Activated naive CD8-positive, alpha-beta T cell treated with anti-CD3 and anti-CD28 coated beads, Interleukin-2, amount 10 ng/mL, durations not matched to agents 7 days and 5 days (primary cell): ENCODE results near the gene GTSE1. TPM values are rescaled to one million over a fixed set of nuclear protein-coding genes. Genes with fewer than 3 reads are reported as not detected.

Source experiments
- ATAC-seq: fragments of 150-1000 bp; cut with Tn5 transposase; one replicate; pipeline ENCODE4 v1.10.0; 2021; ENCODE audit warnings: low read depth, moderate library complexity
- POLR2A ChIA-PET: fragments of 350-600 bp; sonication (Branson Sonifier 250); formaldehyde crosslinking; loops from one replicate; lab custom pipeline; 2021; ENCODE audit warnings: antibody characterized with exemption; lab: Charles Lee
- DNase-seq: peaks from one replicate; pipeline ENCODE4 v3.0.0; 2021
- H3K27ac Mint-ChIP-seq: one replicate; pipeline ENCODE4 v1.8.0; 2022; ENCODE audit warnings: mild to moderate bottlenecking, mixed read lengths
- H3K27me3 Mint-ChIP-seq: one replicate; pipeline ENCODE4 v1.8.0; 2022; ENCODE audit warnings: mild to moderate bottlenecking, moderate library complexity, mixed read lengths
- H3K36me3 Mint-ChIP-seq: one replicate; pipeline ENCODE4 v1.8.0; 2021; ENCODE audit warnings: mild to moderate bottlenecking, mixed read lengths
- H3K4me1 Mint-ChIP-seq: one replicate; pipeline ENCODE4 v1.8.0; 2021; ENCODE audit warnings: mixed read lengths
- H3K4me3 Mint-ChIP-seq: one replicate; pipeline ENCODE4 v1.8.0; 2022; ENCODE audit warnings: mild to moderate bottlenecking, moderate library complexity, mixed read lengths
- H3K9me3 Mint-ChIP-seq: one replicate; pipeline ENCODE4 v1.8.0; 2021; ENCODE audit warnings: mixed read lengths
- total RNA-seq, 2 experiments: library from RNA; stranded (reverse); gene quantifications; one replicate each; pipeline ENCODE4 v1.2.3, GENCODE V29; 2021

GTSE1 gene
- total RNA-seq, 2 experiments from 2014 or later: 64.9 to 73.8 TPM

GRCh38 chr22:46292173-46292572 lies 4.5 kb upstream of the GTSE1 start:
- no peak overlapping the region for H3K27ac Mint-ChIP-seq
- H3K36me3 Mint-ChIP-seq: peaks cover 46% of the 10 kb centered on the region
- H3K9me3 Mint-ChIP-seq: no peaks in the 10 kb centered on the region
- POLR2A ChIA-PET: no interaction called here
- peaks cover 54% of the 10 kb centered on the region for H3K4me1 Mint-ChIP-seq
- DNase-seq: no peak
- no peak overlapping the region for H3K4me3 Mint-ChIP-seq
- ATAC-seq: no peak
- H3K27me3 Mint-ChIP-seq: no peaks in the 10 kb centered on the region

- H3K27ac Mint-ChIP-seq: peak overlapping the region; percentile 80
- peaks cover 44% of the 10 kb centered on the region for H3K36me3 Mint-ChIP-seq
- H3K4me1 Mint-ChIP-seq: peaks cover 52% of the 10 kb centered on the region
- POLR2A ChIA-PET: no interaction called here
- DNase-seq (no peak), ATAC-seq (no peak)
- no peaks in the 10 kb centered on the region for H3K27me3 Mint-ChIP-seq
- H3K4me3 Mint-ChIP-seq: no peak overlapping the region
- H3K9me3 Mint-ChIP-seq: no peaks in the 10 kb centered on the region
Observed at GRCh38 chr22:46292732-46293131, 3.9 kb upstream of the GTSE1 start.

- POLR2A ChIA-PET: interaction anchor here (0.8 to 1.0 kb wide), 2 partner anchors 43 to 139 kb away, joined by 3 to 4 read pairs; no protein-coding TSS in a partner anchor
- H3K4me3 Mint-ChIP-seq: no peak overlapping the region
- DNase-seq: no peak
Observed at GRCh38 chr22:46293577-46294260, 3.0 kb upstream of the GTSE1 start.

GRCh38 chr22:46294784-46295183 lies 1.9 kb upstream of the GTSE1 start:
- no peaks in the 10 kb centered on the region for H3K27me3 Mint-ChIP-seq
- H3K9me3 Mint-ChIP-seq: no peaks in the 10 kb centered on the region
- DNase-seq (no peak), ATAC-seq (no peak)
- POLR2A ChIA-PET: interaction anchor here (0.9 to 2.6 kb wide), 5 partner anchors 8 to 144 kb away, joined by 3 to 18 read pairs (median 7); partner anchors contain the start of genes PPARA and TTC38
- H3K4me1 Mint-ChIP-seq: peaks cover 53% of the 10 kb centered on the region
- peak overlapping the region; percentile 87 for H3K4me3 Mint-ChIP-seq
- H3K36me3 Mint-ChIP-seq: peaks cover 55% of the 10 kb centered on the region
- peak overlapping the region; percentile 97 for H3K27ac Mint-ChIP-seq

More at GRCh38 chr22:46293577-46294260, 3.0 kb upstream of the GTSE1 start:
- peaks cover 46% of the 10 kb centered on the region for H3K36me3 Mint-ChIP-seq
- no peaks in the 10 kb centered on the region for H3K27me3 Mint-ChIP-seq
- peaks cover 48% of the 10 kb centered on the region for H3K4me1 Mint-ChIP-seq
- ATAC-seq: no peak
- peak overlapping the region; percentile 80 for H3K27ac Mint-ChIP-seq
- no peaks in the 10 kb centered on the region for H3K9me3 Mint-ChIP-seq

- peaks cover 53% of the 10 kb centered on the region for H3K36me3 Mint-ChIP-seq
- H3K27ac Mint-ChIP-seq: peak overlapping the region; percentile 97
- no peaks in the 10 kb centered on the region for H3K9me3 Mint-ChIP-seq
- H3K4me3 Mint-ChIP-seq: peak overlapping the region; percentile 87
- ATAC-seq (no peak), DNase-seq (no peak)
- no peaks in the 10 kb centered on the region for H3K27me3 Mint-ChIP-seq
- POLR2A ChIA-PET: interaction anchor here (0.6 to 2.6 kb wide), 20 partner anchors 9 to 467 kb away, joined by 3 to 18 read pairs (median 4); partner anchors contain the start of genes CDPF1, PPARA, TBC1D22A and TTC38
- H3K4me1 Mint-ChIP-seq: peaks cover 50% of the 10 kb centered on the region
Observed at GRCh38 chr22:46295277-46295971, 1.2 kb upstream of the GTSE1 start.

GRCh38 chr22:46297151-46297812 lies 612 bp downstream of the GTSE1 start:
- Mint-ChIP-seq H3K4me1 (peaks cover 58% of the 10 kb centered on the region), H3K4me3 (peak overlapping the region; percentile 87), H3K27ac (peak overlapping the region; percentile 78), H3K36me3 (peaks cover 44% of the 10 kb centered on the region), H3K27me3 (no peaks in the 10 kb centered on the region), H3K9me3 (no peaks in the 10 kb centered on the region)
- ATAC-seq (peak; percentile 4), DNase-seq (no peak)
- POLR2A ChIA-PET: interaction anchor here (1.2 to 2.6 kb wide), 6 partner anchors 11 to 262 kb away, joined by 3 to 18 read pairs (median 8); partner anchors contain the start of gene CDPF1

- ATAC-seq (no peak), DNase-seq (no peak)
- Mint-ChIP-seq H3K27ac (peak overlapping the region; percentile 21), H3K4me3 (peak overlapping the region; percentile 87), H3K4me1 (peaks cover 56% of the 10 kb centered on the region), H3K36me3 (peaks cover 46% of the 10 kb centered on the region), H3K9me3 (no peaks in the 10 kb centered on the region), H3K27me3 (no peaks in the 10 kb centered on the region)
- POLR2A ChIA-PET: interaction anchor here (0.6 to 0.7 kb wide), 3 partner anchors 16 to 57 kb away, joined by 3 to 4 read pairs (median 3); no protein-coding TSS in a partner anchor
Observed at GRCh38 chr22:46299101-46299500, 2.4 kb downstream of the GTSE1 start.

GRCh38 chr22:46300491-46300890 lies 3.8 kb downstream of the GTSE1 start:
- Mint-ChIP-seq H3K27ac (no peak overlapping the region), H3K9me3 (no peaks in the 10 kb centered on the region), H3K27me3 (no peaks in the 10 kb centered on the region), H3K36me3 (peaks cover 44% of the 10 kb centered on the region), H3K4me3 (peak overlapping the region; percentile 26), H3K4me1 (peaks cover 50% of the 10 kb centered on the region)
- ATAC-seq (no peak), DNase-seq (no peak)
- POLR2A ChIA-PET: interaction anchor here (0.6 to 0.7 kb wide), 2 partner anchors 50 to 577 kb away, joined by 4 to 5 read pairs; partner anchors contain the start of gene CDPF1

- H3K4me3 Mint-ChIP-seq: peak overlapping the region; percentile 18
- H3K9me3 Mint-ChIP-seq: no peaks in the 10 kb centered on the region
- no peaks in the 10 kb centered on the region for H3K27me3 Mint-ChIP-seq
- H3K4me1 Mint-ChIP-seq: peaks cover 42% of the 10 kb centered on the region
- peaks cover 50% of the 10 kb centered on the region for H3K36me3 Mint-ChIP-seq
- DNase-seq (no peak), ATAC-seq (no peak)
- H3K27ac Mint-ChIP-seq: peak overlapping the region; percentile 42
- POLR2A ChIA-PET: interaction anchor here (0.7 kb wide), 1 partner anchor 230 kb away, joined by 3 read pairs; no protein-coding TSS in a partner anchor
Observed at GRCh38 chr22:46303347-46303965, 6.8 kb downstream of the GTSE1 start.

GRCh38 chr22:46308283-46308988 lies 11.8 kb downstream of the GTSE1 start:
- Mint-ChIP-seq H3K27me3 (no peaks in the 10 kb centered on the region), H3K9me3 (no peaks in the 10 kb centered on the region), H3K4me3 (no peak overlapping the region), H3K4me1 (peaks cover 16% of the 10 kb centered on the region), H3K27ac (no peak overlapping the region), H3K36me3 (peaks cover 45% of the 10 kb centered on the region)
- POLR2A ChIA-PET: no interaction called here
- no peak for ATAC-seq
- DNase-seq: no peak

GRCh38 chr22:46309526-46310085 lies 12.9 kb downstream of the GTSE1 start:
- Mint-ChIP-seq H3K36me3 (peaks cover 41% of the 10 kb centered on the region), H3K9me3 (no peaks in the 10 kb centered on the region), H3K4me3 (no peak overlapping the region), H3K27ac (peak overlapping the region; percentile 49), H3K4me1 (peaks cover 10% of the 10 kb centered on the region), H3K27me3 (no peaks in the 10 kb centered on the region)
- POLR2A ChIA-PET: no interaction called here
- DNase-seq: no peak
- no peak for ATAC-seq

- Mint-ChIP-seq H3K4me1 (peaks cover 6% of the 10 kb centered on the region), H3K27ac (no peak overlapping the region), H3K4me3 (no peak overlapping the region), H3K36me3 (peaks cover 42% of the 10 kb centered on the region), H3K9me3 (no peaks in the 10 kb centered on the region), H3K27me3 (no peaks in the 10 kb centered on the region)
- no peak for ATAC-seq
- DNase-seq: no peak
- POLR2A ChIA-PET: no interaction called here
Observed at GRCh38 chr22:46312056-46312455, 15.4 kb downstream of the GTSE1 start.
